ENCODE data around the gene OR1N2. TPM values are rescaled to one million over a fixed set of nuclear protein-coding genes. Genes with fewer than 3 reads are reported as not detected.
"Not testable (repeated sequence)": the region's sequence is repeated elsewhere in the genome, so short reads cannot be mapped to it uniquely, and the experiment has no call there.

The OR1N2 gene
- total RNA-seq, 2 experiments from 2014 or later = not detected

- H3K4me1 ChIP-seq (ENCODE audit: insufficient read depth, low read length, poor library complexity, severe bottlenecking) = no peaks in the 10 kb centered on the region
- H4K20me1 ChIP-seq (ENCODE audit: insufficient read depth, low read length) = no peaks in the 10 kb centered on the region
- no peak overlapping the region for H3K4me2 ChIP-seq (ENCODE audit: low read length)
- intact Hi-C loops (cut with micrococcal nuclease; ENCODE audit: unreplicated experiment) = no loop called here
- H3K79me2 ChIP-seq (ENCODE audit: insufficient read depth, low read depth, low read length) = no peaks in the 10 kb centered on the region
- H2AFZ ChIP-seq (ENCODE audit: low read length) = no peak overlapping the region
- no peaks in the 10 kb centered on the region for H3K9me2 ChIP-seq (ENCODE audit: insufficient read depth, low read length)
- H3K4me3 ChIP-seq (ENCODE audit: low read depth, low read length, poor library complexity, severe bottlenecking) = no peak overlapping the region
- no peak overlapping the region for H3K27ac ChIP-seq (ENCODE audit: low read depth, low read length, poor library complexity, severe bottlenecking)
- POLR2A ChIA-PET = no interaction called here
- no peak for TF ChIP-seq CTCF (conservative IDR thresholded peaks at IDR 0.05; ENCODE audit: low read length)
- no peak for TF ChIP-seq EZH2phosphoT487 (IDR thresholded peaks at IDR 0.05; ENCODE audit: borderline replicate concordance, low read depth, low read length)
- H3K9me3 ChIP-seq (ENCODE audit: low read length) = no peaks in the 10 kb centered on the region
- no TSS peak for BruUV-seq (replicated peaks)
- no peaks in the 10 kb centered on the region for H3K36me3 ChIP-seq (ENCODE audit: insufficient read depth, low read length)
- no peak for DNase-seq (ENCODE audit: low spot score)
- CTCF ChIA-PET (ENCODE audit: unreplicated experiment) = no interaction called here
Measured at GRCh38 chr9:122526602-122527001, 26.3 kb upstream of the OR1N2 start.

GRCh38 chr9:122527193-122527592, 25.7 kb upstream of the OR1N2 start, which contains the start of gene OR1N1:
Gene OR1N1 (minus strand): TSS chr9:122527293. CDS start chr9:122527293, 0 bp downstream.
- Histone ChIP-seq H3K27ac (ENCODE audit: low read depth, low read length, poor library complexity, severe bottlenecking) (no peak within 1 kb of the TSS), H3K4me3 (ENCODE audit: low read depth, low read length, poor library complexity, severe bottlenecking) (no peak within 1 kb of the TSS), H2AFZ (ENCODE audit: low read length) (no peak within 1 kb of the TSS), H3K4me2 (ENCODE audit: low read length) (no peak within 1 kb of the TSS), H3K4me1 (ENCODE audit: insufficient read depth, low read length, poor library complexity, severe bottlenecking) (no peaks in the 10 kb centered on the region), H3K79me2 (ENCODE audit: insufficient read depth, low read depth, low read length) (no peaks in the 10 kb centered on the region), H3K9me3 (ENCODE audit: low read length) (no peaks in the 10 kb centered on the region), H3K36me3 (ENCODE audit: insufficient read depth, low read length) (no peaks in the 10 kb centered on the region), H4K20me1 (ENCODE audit: insufficient read depth, low read length) (no peaks in the 10 kb centered on the region), H3K9me2 (ENCODE audit: insufficient read depth, low read length) (no peaks in the 10 kb centered on the region)
- no peak for TF ChIP-seq CTCF (conservative IDR thresholded peaks at IDR 0.05; ENCODE audit: low read length)
- TF ChIP-seq EZH2phosphoT487 (IDR thresholded peaks at IDR 0.05; ENCODE audit: borderline replicate concordance, low read depth, low read length) = no peak
- CTCF ChIA-PET (ENCODE audit: unreplicated experiment) = no interaction called here
- DNase-seq (ENCODE audit: low spot score) = no peak
- intact Hi-C loops (cut with micrococcal nuclease; ENCODE audit: unreplicated experiment) = no loop called here
- BruUV-seq (replicated peaks) = no TSS peak
- POLR2A ChIA-PET = interaction anchor here (0.6 kb wide), 1 partner anchor 275 kb away, joined by 6 read pairs; no protein-coding TSS in a partner anchor

GRCh38 chr9:122531157-122531556, 21.8 kb upstream of the OR1N2 start:
- BruUV-seq (replicated peaks); H3K4me2 ChIP-seq (ENCODE audit: low read length); H3K4me1 ChIP-seq (ENCODE audit: insufficient read depth, low read length, poor library complexity, severe bottlenecking); H3K4me3 ChIP-seq (ENCODE audit: low read depth, low read length, poor library complexity, severe bottlenecking); H3K27ac ChIP-seq (ENCODE audit: low read depth, low read length, poor library complexity, severe bottlenecking); intact Hi-C loops (cut with micrococcal nuclease; ENCODE audit: unreplicated experiment); CTCF ChIA-PET (ENCODE audit: unreplicated experiment); H3K79me2 ChIP-seq (ENCODE audit: insufficient read depth, low read depth, low read length); H3K9me3 ChIP-seq (ENCODE audit: low read length); H3K9me2 ChIP-seq (ENCODE audit: insufficient read depth, low read length); H4K20me1 ChIP-seq (ENCODE audit: insufficient read depth, low read length); POLR2A ChIA-PET; H2AFZ ChIP-seq (ENCODE audit: low read length); DNase-seq (ENCODE audit: low spot score); H3K36me3 ChIP-seq (ENCODE audit: insufficient read depth, low read length): not testable (repeated sequence)
